HEK293 (cell line): ENCODE measurements around the gene KLHL30.
A peak's percentile ranks its signal among the peaks of the same experiment; 100 is the strongest.

Experiments used
- CTCF ChIA-PET: fragments of 350-600 bp; formaldehyde crosslinking; extraction: SDS; loops from one replicate; lab custom pipeline; 2021; ENCODE audit warnings: antibody characterized with exemption; lab: Yijun Ruan, JAX
- POLR2A ChIA-PET: fragments of 300-600 bp; formaldehyde crosslinking; extraction: SDS; loops from one replicate; lab custom pipeline; 2020; ENCODE audit warnings: antibody characterized with exemption, inconsistent platforms; lab: Yijun Ruan, JAX
- H3K27ac ChIP-seq: fragments of 200-500 bp; sonication (Bioruptor generic); 2 replicates; pipeline ENCODE4 v1.5.1; 2014; ENCODE audit warnings: low read depth, low read length, control low read depth, inconsistent platforms; ENCODE audit errors: extremely low read depth
- H3K36me3 ChIP-seq, 2 experiments: fragments of 200-500 bp in 1 of 2; sonication (Bioruptor generic) in 1 of 2; 1 replicate in 1 of 2; 2 replicates in 1 of 2; pipeline ENCODE4 v1.5.1; 2014 to 2017; ENCODE audit warnings: inconsistent platforms in 2 of 2, low read length in 2 of 2; ENCODE audit not compliant: control insufficient read depth in 2 of 2, insufficient read depth in 1 of 2
- H3K4me1 ChIP-seq: fragments of 200-500 bp; sonication (Bioruptor generic); 2 replicates; pipeline ENCODE4 v1.5.1; 2014; ENCODE audit warnings: mild to moderate bottlenecking, low read length, inconsistent platforms; ENCODE audit not compliant: control insufficient read depth, insufficient read depth
- H3K4me3 ChIP-seq: 2 replicates; pipeline ENCODE4 v1.5.1; 2011; ENCODE audit warnings: low read depth, mild to moderate bottlenecking, control low read depth, low read length, moderate library complexity
- H3K9me3 ChIP-seq: fragments of 200-500 bp; sonication (Bioruptor generic); 2 replicates; pipeline ENCODE4 v1.5.1; 2014; ENCODE audit warnings: low read depth, low read length, inconsistent platforms; ENCODE audit not compliant: control insufficient read depth, insufficient read depth
- GFI1B ChIP-seq: fragments of 450-650 bp; formaldehyde crosslinking; IDR thresholded peaks from 2 replicates; pipeline ENCODE4 v1.5.1; 2016; ENCODE audit warnings: missing biosample characterization, missing genetic modification characterization
- KLF10 ChIP-seq: fragments of 450-650 bp; IDR thresholded peaks from 2 replicates; pipeline ENCODE4 v1.5.1; 2018; ENCODE audit warnings: missing biosample characterization, mild to moderate bottlenecking, missing genetic modification characterization
- ZIC2 ChIP-seq: fragments of 450-650 bp; formaldehyde crosslinking; IDR thresholded peaks from 2 replicates; pipeline ENCODE4 v1.5.1; 2016; ENCODE audit warnings: missing biosample characterization, missing genetic modification characterization
- ZNF155 ChIP-seq: fragments of 450-650 bp; formaldehyde crosslinking; IDR thresholded peaks from 2 replicates; pipeline ENCODE4 v1.5.1; 2016; ENCODE audit warnings: missing biosample characterization, missing genetic modification characterization
- ZNF677 ChIP-seq: fragments of 450-650 bp; IDR thresholded peaks from 2 replicates; pipeline ENCODE4 v1.5.0; 2018; ENCODE audit warnings: missing biosample characterization, mild to moderate bottlenecking, missing genetic modification characterization, moderate library complexity
- ZSCAN16 ChIP-seq: fragments of 450-650 bp; formaldehyde crosslinking; IDR thresholded peaks from 2 replicates; pipeline ENCODE4 v1.5.1; 2016; ENCODE audit warnings: missing biosample characterization, missing genetic modification characterization
- TF ChIP-seq, protein P1 (sequence below): fragments of 450-650 bp; formaldehyde crosslinking; IDR thresholded peaks from 2 replicates; pipeline ENCODE4 v1.5.1; 2017; ENCODE audit warnings: missing biosample characterization, missing genetic modification characterization
- TF ChIP-seq, protein P2 (sequence below): fragments of 450-650 bp; formaldehyde crosslinking; conservative IDR thresholded peaks from 2 replicates; pipeline ENCODE4 v1.5.1; 2016; ENCODE audit warnings: low read depth, missing biosample characterization, missing genetic modification characterization
- TF ChIP-seq, protein P3 (sequence below): fragments of 450-650 bp; formaldehyde crosslinking; IDR thresholded peaks from 2 replicates; pipeline ENCODE4 v1.5.1; 2017; ENCODE audit warnings: missing biosample characterization, missing genetic modification characterization

KLHL30 gene

DNA sequence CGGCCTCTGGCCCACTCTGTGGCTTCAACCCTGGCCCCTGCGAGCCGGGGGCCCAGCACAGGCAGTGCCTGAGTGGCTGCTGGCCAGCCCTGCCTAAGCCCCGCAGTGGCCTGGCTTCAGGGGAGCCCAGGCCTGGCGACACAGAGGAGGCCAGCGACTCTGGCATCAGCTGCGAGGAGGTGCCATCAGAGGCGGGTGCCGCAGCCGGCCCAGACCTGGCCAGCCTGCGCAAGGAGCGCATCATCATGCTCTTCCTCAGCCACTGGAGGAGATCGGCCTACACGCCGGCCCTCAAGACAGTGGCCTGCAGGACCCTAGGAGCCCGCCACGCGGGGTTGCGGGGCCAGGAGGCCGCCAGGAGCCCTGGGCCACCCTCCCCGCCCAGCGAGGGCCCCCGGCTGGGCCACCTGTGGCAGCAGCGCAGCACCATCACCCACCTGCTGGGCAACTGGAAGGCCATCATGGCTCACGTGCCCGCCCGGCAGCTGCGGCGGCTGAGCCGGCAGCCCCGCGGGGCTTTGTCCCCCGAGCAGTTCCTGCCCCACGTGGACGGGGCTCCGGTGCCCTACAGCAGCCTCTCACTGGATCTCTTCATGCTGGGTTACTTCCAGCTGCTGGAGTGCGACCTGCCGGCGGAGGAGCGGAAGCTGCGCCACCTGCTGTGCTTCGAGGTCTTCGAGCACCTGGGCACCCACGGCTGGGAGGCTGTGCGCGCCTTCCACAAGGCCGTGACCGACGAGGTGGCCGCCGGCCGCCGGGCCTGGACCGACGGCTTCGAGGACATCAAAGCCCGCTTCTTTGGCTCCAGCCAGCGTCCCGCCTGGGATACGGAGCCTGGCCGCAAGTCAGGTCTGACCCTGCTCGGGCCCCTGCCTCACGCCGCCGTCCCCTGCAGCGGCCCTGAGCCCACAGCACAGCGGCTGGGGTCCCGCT, 7.5 kb upstream of the KLHL30 start (continued):
- TF ChIP-seq, protein P1, sequence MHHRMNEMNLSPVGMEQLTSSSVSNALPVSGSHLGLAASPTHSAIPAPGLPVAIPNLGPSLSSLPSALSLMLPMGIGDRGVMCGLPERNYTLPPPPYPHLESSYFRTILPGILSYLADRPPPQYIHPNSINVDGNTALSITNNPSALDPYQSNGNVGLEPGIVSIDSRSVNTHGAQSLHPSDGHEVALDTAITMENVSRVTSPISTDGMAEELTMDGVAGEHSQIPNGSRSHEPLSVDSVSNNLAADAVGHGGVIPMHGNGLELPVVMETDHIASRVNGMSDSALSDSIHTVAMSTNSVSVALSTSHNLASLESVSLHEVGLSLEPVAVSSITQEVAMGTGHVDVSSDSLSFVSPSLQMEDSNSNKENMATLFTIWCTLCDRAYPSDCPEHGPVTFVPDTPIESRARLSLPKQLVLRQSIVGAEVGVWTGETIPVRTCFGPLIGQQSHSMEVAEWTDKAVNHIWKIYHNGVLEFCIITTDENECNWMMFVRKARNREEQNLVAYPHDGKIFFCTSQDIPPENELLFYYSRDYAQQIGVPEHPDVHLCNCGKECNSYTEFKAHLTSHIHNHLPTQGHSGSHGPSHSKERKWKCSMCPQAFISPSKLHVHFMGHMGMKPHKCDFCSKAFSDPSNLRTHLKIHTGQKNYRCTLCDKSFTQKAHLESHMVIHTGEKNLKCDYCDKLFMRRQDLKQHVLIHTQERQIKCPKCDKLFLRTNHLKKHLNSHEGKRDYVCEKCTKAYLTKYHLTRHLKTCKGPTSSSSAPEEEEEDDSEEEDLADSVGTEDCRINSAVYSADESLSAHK: no peak

DNA sequence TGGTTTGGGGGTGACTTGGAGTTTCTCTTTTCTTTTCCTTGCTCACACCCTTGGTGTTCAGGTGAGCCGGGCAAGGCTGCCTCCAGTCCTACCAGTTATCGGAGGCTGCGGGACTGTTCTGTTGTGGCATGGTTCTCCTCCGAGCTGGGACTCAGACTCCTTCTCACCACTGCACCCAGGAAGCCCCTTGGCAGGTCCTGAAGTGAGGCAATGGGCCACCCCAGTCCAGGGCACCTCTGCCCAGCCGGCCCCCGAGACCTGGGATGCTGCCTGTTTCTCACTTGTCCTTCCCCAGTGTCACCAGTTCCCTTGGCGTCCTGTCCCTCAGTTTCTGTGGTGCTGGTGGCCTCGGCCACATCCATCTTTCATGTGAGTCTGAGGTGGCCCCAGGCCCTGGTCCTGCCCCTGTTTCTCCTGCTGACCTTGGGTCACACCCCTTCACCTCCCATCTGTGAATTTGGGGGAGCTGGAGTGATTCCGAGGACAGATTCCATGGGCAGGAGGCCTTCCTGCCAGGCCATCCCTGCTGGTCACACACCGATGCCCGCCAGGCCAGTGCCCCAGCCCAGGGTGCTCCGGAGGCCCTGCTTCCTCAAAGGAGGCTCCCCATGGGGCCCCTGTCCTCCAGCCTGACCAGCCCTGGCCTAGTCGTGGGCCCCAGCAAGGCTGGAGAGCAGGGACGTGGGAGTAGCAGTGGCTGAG, 6.6 kb upstream of the KLHL30 start:
- no peaks in the 10 kb centered on the region for H3K9me3 ChIP-seq
- H3K4me1 ChIP-seq: no peaks in the 10 kb centered on the region
- ChIA-PET POLR2A (no interaction called here), CTCF (no interaction called here)
- H3K4me3 ChIP-seq: no peak overlapping the region
- H3K36me3 ChIP-seq: no peaks in the 10 kb centered on the region
- TF ChIP-seq ZSCAN16 (tag by site-specific recombination) (no peak), ZNF677 (tag by site-specific recombination) (no peak), KLF10 (no peak), GFI1B (tag by site-specific recombination) (no peak)
- TF ChIP-seq, protein P2, sequence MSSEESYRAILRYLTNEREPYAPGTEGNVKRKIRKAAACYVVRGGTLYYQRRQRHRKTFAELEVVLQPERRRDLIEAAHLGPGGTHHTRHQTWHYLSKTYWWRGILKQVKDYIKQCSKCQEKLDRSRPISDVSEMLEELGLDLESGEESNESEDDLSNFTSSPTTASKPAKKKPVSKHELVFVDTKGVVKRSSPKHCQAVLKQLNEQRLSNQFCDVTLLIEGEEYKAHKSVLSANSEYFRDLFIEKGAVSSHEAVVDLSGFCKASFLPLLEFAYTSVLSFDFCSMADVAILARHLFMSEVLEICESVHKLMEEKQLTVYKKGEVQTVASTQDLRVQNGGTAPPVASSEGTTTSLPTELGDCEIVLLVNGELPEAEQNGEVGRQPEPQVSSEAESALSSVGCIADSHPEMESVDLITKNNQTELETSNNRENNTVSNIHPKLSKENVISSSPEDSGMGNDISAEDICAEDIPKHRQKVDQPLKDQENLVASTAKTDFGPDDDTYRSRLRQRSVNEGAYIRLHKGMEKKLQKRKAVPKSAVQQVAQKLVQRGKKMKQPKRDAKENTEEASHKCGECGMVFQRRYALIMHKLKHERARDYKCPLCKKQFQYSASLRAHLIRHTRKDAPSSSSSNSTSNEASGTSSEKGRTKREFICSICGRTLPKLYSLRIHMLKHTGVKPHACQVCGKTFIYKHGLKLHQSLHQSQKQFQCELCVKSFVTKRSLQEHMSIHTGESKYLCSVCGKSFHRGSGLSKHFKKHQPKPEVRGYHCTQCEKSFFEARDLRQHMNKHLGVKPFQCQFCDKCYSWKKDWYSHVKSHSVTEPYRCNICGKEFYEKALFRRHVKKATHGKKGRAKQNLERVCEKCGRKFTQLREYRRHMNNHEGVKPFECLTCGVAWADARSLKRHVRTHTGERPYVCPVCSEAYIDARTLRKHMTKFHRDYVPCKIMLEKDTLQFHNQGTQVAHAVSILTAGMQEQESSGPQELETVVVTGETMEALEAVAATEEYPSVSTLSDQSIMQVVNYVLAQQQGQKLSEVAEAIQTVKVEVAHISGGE: no peak
- TF ChIP-seq, protein P3, sequence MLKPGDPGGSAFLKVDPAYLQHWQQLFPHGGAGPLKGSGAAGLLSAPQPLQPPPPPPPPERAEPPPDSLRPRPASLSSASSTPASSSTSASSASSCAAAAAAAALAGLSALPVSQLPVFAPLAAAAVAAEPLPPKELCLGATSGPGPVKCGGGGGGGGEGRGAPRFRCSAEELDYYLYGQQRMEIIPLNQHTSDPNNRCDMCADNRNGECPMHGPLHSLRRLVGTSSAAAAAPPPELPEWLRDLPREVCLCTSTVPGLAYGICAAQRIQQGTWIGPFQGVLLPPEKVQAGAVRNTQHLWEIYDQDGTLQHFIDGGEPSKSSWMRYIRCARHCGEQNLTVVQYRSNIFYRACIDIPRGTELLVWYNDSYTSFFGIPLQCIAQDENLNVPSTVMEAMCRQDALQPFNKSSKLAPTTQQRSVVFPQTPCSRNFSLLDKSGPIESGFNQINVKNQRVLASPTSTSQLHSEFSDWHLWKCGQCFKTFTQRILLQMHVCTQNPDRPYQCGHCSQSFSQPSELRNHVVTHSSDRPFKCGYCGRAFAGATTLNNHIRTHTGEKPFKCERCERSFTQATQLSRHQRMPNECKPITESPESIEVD (tag by site-specific recombination): no peak
- H3K27ac ChIP-seq: no peak overlapping the region

DNA sequence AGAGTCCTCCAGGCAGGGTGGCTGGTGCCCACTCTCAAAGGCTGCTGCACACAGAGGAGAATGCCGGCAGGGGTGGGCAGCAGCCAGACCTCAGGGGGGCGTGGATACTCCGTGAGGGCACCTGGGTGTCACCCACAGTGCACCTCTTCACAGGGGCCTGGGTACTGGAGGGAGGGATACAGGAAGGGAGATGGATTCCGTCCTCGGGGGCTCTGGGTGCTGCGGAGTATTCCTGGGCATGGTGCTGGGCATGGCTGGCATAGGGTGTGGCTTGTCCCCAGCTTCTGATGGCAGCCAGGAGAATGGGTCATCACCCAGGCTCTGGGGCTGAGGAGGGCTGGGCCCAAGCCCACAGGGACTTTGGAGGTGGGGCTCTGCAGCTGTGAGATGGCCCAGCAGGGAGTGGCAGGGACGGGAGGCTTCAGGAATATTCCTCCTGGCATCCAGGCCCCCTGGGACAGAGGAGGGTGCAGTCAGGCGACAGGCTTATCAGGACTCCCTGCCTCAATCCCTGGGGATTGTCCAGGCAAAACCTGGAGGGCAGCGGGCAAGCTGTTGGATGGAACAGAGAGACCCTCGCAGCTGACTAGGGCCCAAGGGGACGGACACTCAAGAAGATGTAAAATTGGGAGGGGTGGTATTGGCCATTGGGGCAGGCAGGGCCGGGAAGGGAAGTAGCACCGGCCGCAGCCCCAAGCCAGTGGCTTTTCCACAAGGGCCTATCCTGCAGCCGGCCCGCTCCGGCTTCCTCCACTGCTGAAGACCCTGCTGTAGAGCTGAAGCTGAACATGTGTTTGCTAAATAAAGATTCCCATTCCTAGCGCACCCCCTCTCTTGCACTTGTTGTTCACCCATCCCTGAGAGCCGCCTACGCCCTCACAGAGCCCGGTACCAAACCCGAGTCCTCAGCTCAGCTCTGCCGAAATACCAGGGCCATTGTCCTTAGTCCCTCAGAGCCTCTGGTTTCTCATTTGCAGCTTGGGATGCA, 5.7 kb upstream of the KLHL30 start:
- Histone ChIP-seq H3K4me3 (no peak overlapping the region), H3K27ac (no peak overlapping the region), H3K9me3 (no peaks in the 10 kb centered on the region), H3K36me3 (no peaks in the 10 kb centered on the region), H3K4me1 (no peaks in the 10 kb centered on the region)
- TF ChIP-seq ZIC2 (tag by site-specific recombination) (0 out of 2 replicates have a peak, but pooled peaks have one; percentile 17), ZNF155 (tag by site-specific recombination) (no peak)
- ChIA-PET POLR2A (no interaction called here), CTCF (no interaction called here)
